ENCODE data around the gene TXNDC5.

DNA sequence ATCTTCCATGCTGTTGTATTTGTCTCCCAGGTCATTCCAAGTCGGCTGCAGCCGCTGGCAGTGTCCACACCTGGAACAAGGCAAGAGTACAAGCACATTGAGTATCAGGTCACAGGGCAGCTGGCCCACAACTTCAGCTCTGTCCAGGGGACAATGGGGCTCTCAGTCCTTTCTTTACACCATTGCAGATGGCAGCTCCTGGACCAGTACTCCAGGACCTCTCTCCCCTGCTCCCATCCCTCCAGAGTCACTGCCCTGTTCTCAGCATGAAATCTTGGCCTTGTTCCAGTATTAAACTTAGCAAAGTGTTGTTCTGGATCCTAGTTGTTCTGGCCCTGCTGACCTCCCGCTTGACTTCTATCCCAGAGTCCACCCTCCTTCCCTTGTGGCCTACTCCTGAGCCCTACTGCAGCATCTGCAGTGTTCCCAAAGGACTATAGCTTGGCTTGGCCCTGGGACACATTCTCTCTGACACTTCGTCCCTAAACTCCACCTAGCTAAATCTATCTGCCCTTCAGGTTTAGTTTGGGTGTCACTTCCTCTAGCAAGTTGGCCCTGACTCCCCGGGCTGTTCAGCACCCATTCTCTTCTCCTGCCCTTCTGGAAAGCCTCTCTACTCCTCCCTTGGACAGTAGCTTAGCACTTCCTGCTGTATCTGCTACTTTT lies 5.8 kb downstream of the TXNDC5 start:
- no peak for TF ChIP-seq POLR2AphosphoS5 (IDR thresholded peaks at IDR 0.05)
- TF ChIP-seq, protein P1, sequence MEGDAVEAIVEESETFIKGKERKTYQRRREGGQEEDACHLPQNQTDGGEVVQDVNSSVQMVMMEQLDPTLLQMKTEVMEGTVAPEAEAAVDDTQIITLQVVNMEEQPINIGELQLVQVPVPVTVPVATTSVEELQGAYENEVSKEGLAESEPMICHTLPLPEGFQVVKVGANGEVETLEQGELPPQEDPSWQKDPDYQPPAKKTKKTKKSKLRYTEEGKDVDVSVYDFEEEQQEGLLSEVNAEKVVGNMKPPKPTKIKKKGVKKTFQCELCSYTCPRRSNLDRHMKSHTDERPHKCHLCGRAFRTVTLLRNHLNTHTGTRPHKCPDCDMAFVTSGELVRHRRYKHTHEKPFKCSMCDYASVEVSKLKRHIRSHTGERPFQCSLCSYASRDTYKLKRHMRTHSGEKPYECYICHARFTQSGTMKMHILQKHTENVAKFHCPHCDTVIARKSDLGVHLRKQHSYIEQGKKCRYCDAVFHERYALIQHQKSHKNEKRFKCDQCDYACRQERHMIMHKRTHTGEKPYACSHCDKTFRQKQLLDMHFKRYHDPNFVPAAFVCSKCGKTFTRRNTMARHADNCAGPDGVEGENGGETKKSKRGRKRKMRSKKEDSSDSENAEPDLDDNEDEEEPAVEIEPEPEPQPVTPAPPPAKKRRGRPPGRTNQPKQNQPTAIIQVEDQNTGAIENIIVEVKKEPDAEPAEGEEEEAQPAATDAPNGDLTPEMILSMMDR (IDR thresholded peaks at IDR 0.05) = no peak
- TF ChIP-seq EP300 (IDR thresholded peaks at IDR 0.05; ENCODE audit: low read depth) = no peak
- no peak for TF ChIP-seq POLR2A (IDR thresholded peaks at IDR 0.05)

All from transverse colon (tissue), 4 donors.